Activated CD8-positive, alpha-beta memory T cell treated with anti-CD3 and anti-CD28 coated beads for 4 hours (primary cell): Measurements from ENCODE around the gene PAN2.
A peak's percentile ranks its signal among the peaks of the same experiment; 100 is the strongest.
"Not testable (repeated sequence)": the region's sequence is repeated elsewhere in the genome, so short reads cannot be mapped to it uniquely, and the experiment has no call there.

Experiments
- DNase-seq, 2 donors: peaks; one replicate each; pipeline ENCODE4 v3.0.0-alpha.2; 2020; ENCODE audit warnings: low read depth in 2 of 2

Gene PAN2

DNA sequence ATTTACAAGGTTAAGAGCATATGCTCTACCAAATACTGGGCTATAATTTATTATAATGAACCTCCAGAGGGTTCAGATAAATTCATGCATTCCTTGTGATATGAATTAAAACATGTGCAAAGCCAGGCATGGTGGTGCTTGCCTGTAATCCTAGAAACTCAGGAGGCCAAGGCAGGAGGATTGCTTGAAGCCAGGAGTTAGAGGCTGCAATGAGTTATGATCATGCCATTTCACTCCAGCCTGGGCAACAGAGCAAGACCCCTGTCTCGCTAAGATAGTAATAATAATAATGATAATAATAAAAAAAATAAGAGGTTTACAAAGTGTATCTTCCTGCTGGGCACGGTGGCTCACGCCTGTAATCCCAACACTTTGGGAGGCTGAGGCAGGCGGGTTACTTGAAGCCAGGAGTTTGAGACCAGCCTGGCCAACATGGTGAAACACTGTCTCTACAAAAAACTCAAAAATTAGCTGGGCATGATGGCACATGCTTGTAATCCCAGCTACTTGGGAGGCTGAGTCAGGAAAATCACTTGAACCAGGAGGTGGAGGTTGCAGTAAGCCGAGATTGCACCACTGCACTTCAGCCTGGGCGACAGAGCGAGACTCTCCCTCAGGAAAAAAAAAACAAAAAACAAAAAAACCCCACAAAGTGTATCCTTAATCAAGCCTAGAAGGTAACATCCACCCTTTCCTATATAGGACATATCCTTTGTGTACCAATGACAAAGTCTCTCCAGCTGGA lies 26.4 kb downstream of the PAN2 start:
- DNase-seq, result no peak

DNA sequence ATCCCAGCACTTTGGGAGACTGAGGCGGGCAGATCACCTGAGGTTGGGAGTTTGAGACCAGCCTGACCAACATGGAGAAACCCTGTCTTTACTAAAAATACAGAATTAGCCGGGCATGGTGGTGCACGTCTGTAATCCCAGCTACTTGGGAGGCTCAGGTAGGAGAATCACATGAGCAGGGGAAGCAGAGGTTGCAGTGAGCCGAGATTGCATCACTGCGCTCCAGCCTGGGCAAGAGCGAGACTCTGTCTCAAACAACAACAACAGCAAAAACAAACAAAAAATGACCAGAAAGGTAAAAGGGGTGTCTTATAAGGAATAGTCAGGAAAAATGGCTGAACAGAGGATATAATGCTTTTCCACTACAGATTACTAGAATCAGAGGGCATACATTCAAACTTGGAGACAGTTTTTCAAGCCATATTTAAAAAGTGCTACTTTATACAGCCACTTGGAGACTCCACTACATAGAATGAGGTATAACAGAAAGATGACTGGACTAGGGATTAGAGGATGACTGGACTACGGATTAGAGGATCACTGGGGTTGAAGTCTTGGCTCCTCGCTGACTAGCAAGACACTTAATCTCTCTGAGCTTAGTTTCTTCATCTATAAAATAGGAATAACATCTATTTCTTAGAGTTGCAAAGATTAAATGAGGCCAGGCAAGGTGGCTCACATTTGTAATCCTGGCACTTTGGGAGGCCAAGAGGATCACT lies 28.8 kb downstream of the PAN2 start:
- no peak for DNase-seq

DNA sequence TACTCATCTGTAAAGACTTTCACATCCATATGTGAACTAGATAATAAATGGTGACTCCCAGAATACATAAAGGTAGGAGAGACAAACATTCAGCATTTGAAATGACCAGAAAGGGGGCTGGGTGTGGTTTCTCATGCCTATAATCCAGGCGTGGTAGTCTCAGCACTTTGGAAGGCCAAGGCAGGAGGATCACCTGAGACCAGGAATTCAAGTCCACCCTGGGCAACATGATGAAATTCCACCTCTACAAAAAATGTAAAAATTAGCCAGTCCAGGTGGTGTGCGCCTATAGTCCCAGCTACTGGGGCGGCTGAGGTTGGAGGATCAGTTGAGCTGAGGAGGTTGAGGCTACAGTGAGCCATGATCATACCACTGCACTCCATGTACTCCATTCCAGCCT lies 29.5 kb downstream of the PAN2 start:
- no peak for DNase-seq

DNA sequence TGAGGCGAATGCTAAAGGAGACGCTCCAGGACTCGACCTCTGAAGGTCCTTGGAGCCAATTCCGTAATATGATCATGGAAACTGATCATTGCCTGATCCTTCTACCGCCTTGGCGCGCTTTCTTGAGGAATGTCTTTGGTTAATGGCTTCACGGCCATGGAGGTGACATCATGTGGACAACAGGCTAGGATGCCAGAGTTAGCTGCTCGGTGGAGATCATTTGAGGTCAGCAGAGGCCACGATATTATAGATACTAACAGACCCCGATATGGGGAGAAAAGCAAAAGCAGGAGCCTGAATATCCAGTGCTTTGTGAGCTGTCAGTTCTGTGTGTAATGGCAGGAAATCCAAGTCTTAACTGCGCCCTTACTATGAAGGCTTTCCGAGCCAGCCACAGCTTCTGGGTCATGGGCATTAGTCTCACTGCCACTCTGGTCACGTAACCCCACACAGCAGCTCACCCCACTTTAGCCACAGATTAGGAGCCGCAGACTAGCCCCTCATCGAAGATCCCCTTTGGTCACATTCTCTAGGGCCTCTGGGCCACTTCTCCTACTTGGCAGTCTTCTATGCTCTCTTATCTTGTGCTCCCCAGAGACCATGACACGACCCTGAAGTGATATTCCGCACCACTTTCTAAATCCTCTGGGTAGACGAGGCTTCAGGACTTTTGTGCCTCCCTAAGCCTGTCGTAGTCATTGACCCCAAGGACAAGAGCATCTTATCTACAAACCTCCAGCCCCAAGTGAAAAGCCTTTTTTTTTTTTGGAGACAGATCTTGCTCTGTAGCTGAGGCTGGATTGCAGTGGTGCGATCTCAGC lies 32.9 kb downstream of the PAN2 start:
- no peak for DNase-seq

DNA sequence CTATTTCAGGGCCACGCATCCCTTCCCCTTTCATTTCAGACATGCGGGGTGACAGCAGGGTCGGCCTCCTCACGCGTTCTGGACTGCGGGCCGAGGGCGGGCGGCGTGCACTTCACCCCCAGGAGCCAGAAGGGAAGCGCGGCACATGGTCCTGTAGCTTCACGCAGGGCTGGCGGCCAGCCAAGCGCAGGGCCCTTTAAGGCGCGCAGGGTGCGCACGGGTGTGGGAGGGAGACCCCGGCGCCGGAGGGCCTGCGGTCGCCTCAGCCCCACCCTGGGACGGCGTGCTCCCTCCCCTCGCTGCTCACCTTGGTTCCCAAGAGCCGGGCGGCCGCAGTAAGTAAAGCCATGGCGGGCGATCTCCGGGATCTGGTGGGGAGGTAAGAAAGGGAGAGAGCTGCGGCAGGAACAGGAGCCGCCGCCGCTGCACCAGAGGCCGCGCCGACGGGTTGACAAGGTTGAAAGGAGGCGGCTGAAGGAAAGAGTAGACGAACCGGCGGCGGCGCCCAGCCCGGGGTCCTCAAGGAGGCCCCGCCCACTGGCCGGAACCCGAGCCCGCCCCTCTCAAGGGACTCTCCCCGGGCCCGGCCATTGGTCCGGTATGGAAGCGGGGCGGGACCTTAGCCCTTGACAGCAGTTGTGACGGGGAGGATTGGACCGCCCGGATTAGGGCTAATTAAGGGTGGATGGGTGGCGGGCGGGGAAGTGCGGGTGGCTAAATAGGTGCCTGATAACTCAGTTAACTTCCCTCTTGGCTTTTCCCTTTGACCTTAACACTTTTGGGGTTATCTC lies 33.8 kb downstream of the PAN2 start, which contains the start of gene CS:
TSS of gene CS (minus strand) at position 478 of the 791 bp plus-strand sequence. CDS start at position 349, 129 bp downstream.
- peak; percentile 97 to 98 for DNase-seq

DNA sequence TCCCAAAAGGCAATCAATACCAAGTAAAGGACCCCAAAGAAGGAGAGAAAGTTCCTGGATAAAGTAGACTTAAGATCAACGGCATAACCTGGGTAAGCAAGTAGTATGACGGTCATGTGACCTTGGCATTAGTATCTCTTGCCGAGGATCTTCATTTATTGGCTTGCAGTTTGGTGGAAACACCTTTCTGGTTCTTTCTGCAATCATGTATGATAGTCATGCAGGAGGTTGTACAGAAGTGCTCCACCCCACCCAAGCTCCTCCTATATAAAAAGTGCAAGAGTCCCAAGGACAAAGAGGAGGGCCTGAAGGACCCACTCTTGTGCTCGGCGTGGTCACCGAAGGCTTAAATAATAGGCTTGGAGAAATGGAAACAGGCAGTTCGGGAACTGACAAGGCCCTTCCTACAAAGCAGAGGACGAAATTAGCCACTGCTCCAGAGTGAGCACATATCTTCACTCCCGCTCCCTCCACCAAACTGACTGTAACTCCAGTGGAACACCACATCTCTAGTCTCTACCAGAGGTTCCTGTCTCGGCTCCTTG lies 34.4 kb downstream of the PAN2 start:
- DNase-seq, result no peak

DNA sequence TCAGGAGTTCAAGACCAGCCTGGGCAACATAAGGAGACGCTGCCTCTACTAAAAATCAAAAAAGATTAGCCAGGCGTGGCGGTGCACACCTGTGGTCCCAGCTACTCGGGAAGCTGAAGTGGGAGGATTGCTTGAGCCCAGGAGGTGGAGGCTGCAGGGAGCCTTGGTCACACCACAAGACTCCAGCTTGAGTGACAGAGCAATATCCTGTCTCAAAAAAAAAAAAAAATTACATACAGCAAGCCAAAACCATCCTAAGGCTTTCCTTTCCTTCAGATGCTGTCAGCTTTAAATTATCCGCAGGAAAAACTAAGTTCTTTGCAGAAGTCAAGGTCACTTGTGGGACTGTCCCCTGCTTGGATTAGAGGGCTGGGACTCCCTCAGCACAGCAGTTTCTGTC lies 35.0 kb downstream of the PAN2 start:
- no peak for DNase-seq

DNA sequence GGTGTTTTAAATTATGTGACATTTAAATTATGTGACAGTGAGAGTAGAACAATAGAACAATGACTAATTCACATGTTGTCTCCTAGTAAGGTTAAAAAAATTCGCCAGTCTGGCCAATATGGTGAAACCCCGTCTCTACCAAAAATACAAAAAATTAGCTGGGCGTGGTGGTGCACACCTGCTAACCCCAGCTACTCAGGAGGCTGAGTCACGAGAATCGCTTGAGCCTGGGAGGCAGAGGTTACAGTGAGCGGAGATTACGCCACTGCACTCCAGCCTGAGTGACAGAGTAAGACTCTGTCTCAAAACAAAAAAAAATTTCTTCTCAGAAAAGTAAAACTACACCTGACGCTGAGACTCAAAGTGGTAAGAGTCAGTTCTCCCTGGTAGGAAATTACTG lies 36.4 kb downstream of the PAN2 start:
- DNase-seq, result no peak

DNA sequence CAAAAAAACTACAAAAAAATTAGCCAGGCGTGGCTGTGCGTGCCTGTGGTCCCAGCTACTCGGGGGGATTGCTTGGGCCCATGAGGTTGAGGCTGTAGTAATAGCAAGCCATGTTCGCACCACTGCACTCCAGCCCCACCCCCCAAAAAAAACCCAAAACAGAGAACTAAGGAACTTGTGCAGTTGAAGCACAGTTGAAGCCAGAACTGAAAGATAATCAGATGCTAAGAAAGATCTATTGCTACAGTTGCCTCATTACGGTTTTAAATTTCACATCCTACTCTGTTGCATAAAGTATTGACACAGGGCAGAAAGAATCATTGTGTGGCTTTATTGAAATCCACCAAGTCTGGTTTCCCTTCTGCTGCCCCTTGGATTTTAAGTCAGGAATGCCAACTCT lies 37.5 kb downstream of the PAN2 start:
- no peak for DNase-seq

DNA sequence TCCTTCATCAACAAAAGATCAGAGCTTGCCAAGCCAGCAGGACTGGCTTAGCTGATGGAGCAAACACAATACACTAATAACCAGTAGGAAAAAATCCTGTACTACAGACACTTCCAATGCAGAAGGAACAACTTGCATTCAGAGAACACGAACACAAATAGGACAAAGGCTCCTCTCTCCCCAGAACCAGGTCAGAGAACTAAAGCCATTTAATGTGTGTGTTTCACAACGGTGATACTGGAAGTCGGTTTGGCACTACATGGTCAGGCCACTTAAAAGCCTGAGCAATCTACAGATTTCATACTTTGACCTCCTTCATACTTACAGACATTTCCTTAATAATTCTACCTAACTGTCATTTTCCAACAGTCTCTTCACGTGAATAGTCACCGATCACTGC lies 40.0 kb downstream of the PAN2 start:
- DNase-seq, result no peak

DNA sequence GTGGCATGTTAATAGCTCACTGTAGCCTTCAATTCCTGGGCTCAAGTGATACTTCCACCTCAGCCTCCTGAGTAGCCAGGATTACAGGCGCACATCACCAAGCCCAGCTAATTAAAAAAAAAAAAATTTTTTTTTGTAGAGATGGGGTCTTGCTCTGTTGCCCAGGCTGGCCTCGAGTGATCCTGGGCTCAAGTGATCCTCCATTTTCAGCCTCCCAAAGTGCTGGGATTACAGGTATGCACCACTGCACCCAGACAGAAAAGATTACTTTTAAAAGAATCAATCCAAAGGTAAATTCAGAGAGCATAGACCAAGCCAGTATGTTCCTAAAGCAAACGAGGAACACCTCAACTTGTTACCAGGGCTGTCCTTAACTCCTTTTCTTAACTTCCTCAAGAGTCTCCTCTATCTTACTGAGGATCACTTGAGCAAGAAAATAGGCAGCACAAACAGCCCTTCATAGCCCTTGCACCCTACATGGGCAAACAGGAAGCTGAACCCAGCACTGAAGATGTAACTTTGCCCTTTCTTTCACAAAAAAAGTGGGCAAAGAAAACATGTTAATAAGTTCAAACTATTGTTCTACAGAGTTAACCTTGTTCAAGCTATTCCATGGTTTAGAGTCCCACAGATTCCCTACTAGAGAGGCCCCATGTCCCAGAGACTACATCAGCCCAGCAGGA lies 45.0 kb downstream of the PAN2 start:
- DNase-seq, result no peak

DNA sequence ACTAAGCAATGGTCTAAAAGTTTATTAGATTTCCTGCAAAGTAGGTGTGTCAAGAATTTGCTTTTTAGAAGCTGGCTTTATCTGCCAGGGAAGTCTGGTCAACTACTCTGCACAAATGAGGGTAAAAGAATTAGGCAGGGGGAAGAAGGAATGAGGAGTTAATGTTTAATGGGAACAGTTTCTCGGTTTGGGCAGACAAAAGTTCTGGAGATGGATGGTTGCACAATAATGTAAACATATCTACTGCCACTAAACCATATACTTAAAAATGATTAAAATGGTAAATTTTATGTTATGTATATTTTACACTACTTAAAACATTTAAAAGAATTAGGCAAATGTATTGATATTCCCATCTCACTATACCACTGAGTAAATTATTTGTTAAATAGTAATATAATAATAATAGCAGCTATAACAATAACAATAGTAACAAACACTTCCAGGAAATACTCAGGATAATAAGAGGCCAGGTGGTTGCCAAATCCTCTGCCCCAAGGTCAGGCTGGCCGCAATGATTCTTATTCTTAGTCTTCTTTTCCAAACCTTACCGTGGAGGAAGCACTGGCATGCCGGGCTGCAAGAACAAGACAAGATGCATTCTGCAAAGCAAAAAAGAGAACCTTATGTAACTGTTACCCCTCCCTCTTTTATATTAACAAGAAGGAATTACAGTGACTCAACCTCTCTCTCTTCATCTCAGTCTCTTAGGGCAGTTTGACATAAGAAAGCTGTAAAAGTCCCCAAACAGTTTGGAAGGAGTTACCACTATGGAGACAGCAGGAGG lies 47.6 kb downstream of the PAN2 start:
- no peak for DNase-seq

DNA sequence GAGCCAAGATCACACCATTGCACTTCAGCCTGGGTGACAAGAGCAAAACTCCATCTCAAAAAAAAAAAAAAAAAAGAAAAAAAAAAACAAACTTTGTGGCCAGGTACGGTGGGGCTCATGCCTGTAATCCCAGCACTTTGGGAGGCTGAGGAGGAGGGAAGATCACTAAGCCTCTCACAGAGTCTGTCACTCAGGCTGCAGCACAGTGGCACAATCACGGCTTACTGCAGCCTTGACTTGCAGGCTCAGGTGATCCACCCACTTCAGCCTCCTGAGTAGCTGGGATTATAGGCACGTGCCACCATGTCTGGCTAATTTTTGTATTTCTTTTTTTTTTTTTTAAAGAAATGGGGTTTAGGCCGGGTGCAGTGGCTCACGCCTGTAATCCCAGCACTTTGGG lies 49.5 kb downstream of the PAN2 start:
- not testable (repeated sequence) for DNase-seq

DNA sequence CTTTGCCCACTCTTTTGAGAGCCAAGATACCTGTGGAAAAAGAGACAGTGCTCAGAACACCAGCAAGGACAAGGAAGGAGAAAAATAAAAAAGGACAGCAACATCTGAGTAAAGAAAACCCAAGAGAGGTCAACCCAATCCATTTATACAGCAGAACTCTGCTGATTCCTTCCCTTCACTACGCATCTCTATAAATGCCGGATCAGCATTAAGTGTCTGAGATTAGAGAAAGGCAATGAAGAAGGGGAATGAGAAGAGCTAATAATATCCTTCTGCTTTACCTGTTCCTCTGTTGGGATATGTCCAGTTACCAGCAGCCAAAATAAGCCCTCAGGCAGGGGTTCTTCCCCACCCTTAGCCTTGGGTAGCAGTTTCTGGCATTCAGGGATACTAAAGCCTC lies 51.2 kb downstream of the PAN2 start:
- no peak for DNase-seq

DNA sequence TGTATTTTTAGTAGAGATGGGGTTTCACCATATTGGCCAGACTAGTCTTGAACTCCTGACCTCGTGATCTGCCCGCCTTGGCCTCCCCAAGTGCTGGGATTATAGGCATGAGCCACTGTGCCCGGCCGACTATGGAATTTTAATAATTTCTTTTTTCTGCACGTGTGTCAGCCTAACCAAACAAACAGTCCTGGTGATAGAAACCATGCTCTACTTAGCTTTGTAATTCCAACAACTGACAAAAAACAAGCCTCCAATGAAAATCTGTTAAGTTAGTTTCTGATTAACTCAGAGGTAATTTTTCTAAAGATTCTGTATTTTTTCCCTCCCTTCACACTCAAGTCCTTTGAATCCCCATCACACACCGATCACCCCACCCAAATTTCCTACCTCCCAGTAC lies 51.8 kb downstream of the PAN2 start:
- no peak for DNase-seq

DNA sequence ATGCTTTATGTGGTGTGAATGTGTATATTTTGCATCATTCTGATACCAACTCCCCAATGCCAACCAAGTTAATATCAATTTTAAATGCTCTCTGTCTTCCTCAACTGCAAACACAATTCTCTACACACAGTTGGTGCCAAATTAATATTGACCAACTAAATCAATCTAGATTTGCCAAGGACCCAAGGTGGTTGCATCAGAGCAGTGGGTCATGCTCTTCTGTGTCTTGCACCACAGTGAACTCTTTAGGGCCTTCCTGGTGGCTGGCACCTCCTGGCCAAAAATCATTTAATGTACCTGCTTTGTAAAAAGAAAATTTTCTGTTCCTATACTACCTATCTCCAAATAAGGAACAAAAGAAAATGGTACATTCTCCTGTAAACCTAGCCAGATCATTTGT lies 53.0 kb downstream of the PAN2 start:
- no peak for DNase-seq

DNA sequence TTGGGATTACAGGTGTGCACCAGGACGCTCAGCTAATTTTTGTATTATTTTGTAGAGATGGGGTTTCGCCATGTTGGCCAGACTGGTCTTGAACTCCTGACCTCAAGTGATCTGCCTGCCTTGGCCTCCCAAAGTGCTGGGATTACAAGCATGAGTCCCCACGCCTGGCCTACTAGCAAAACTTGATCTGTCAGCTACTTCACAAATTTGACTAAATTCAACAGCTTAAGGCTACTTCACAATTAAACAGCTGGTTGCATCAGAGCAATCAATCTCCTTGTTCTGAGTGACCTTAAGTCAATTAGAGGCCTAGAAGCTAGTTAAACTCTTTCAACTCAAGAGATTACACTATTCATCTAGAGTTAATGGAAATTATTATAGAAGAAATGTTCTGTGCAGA lies 54.9 kb downstream of the PAN2 start:
- no peak for DNase-seq

DNA sequence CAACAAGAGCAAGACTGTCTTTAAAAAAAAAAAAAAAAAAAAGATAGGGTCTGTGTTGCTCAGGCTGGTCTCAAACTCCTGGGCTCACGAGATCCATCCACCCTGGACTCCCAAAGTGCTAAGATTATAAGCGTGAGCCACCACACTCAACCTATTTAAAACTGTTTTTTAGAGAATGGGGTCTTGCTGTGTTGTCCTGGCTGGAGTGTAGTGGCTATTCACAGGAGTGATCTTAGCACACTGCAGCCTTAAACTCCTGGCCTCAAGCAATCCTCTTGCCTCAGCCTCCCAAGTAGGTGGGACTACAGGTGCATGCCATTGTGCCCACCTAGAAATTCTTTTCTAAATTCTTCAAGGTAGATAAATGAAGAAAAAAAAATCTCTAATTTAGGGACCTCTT lies 59.5 kb downstream of the PAN2 start:
- DNase-seq, result no peak

DNA sequence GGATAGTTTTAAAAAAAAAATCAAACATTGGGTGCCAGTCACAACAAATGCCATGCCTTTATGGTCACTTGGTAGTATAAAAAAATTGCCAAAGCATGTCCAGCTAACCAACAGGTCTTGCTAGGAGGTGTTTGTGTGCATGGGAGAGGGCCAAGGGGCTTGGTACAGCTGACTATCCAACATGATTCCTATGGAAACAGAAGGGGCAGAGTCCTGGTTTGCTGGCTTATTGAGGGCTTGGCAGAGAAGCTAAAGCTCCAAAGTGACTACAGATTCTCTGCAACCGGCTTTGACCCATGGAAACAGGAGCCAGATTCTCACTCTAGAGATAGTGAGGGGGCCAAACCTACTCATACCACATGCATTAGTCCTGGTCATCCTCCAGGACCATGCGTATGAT lies 61.3 kb downstream of the PAN2 start:
- not testable (repeated sequence) for DNase-seq

DNA sequence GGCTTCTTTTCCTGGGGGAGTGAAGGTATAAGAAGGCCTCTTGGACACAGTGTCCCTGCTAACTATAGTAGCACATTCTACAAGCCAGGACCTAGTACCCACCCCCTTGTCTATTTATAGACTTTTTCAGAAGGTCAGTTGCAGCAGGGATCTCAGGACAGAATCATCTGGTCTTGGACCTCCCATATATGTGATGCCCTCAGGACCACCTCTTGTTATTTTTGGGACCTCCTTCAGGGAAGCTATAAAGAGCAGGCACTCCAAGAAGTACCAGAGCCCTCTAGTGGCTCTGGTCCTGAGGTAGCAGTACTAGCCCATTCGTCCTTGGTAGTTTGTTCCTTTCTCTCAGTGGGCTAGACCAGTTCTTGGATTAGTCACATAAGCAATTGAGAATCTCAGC lies 62.8 kb downstream of the PAN2 start:
- DNase-seq, result no peak
